Measurements from ENCODE around the gene CAND2.

- TF ChIP-seq, protein P1, sequence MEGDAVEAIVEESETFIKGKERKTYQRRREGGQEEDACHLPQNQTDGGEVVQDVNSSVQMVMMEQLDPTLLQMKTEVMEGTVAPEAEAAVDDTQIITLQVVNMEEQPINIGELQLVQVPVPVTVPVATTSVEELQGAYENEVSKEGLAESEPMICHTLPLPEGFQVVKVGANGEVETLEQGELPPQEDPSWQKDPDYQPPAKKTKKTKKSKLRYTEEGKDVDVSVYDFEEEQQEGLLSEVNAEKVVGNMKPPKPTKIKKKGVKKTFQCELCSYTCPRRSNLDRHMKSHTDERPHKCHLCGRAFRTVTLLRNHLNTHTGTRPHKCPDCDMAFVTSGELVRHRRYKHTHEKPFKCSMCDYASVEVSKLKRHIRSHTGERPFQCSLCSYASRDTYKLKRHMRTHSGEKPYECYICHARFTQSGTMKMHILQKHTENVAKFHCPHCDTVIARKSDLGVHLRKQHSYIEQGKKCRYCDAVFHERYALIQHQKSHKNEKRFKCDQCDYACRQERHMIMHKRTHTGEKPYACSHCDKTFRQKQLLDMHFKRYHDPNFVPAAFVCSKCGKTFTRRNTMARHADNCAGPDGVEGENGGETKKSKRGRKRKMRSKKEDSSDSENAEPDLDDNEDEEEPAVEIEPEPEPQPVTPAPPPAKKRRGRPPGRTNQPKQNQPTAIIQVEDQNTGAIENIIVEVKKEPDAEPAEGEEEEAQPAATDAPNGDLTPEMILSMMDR (IDR thresholded peaks at IDR 0.05) = no peak
- TF ChIP-seq POLR2A (IDR thresholded peaks at IDR 0.05) (no peak), POLR2AphosphoS5 (IDR thresholded peaks at IDR 0.05) (no peak)
Observed at GRCh38 chr3:12797892-12798558, 1.5 kb downstream of the CAND2 start.

Data from breast epithelium (tissue), 3 donors.